GM21529 (cell line): Measurements from ENCODE around the gene ARTN.

Source experiments
- ATAC-seq: cut with Tn5 transposase; IDR thresholded peaks from one replicate; pipeline ENCODE4 v1.9.1; 2021; ENCODE audit not compliant: unreplicated experiment

ARTN gene

GRCh38 chr1:43983253-43983899 lies 49.8 kb downstream of the ARTN start:
- no peak for ATAC-seq

GRCh38 chr1:43984855-43985254 lies 51.3 kb downstream of the ARTN start:
- no peak for ATAC-seq

DNA sequence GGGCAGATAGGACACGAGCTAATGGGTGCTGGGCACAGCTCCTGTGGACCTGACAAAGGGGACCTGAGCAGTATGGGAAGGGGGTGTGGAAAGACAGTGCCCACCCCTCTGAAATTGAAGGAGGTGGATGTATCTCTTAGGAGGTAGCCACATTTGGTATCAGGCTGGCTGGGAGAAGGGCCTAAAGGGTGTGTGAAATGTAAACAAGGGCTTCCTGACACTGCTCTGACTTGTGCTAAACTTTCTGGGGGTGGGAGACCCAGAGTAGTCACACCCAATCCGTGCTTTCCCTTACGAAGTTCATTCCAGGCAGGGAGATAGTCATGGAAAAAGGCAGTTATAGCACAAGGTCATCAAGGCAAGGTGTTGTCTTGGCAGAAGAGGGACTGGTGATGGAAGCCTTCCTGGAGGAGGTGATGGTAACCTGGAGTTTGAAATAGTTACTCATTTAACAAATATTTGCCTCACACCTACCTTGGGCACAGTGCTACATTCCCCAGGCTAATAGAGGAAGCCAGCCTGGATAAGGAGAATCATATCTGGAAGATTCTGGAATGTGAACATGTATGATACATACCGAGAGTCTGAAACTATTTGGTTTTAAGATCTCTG lies 52.5 kb downstream of the ARTN start:
- no peak for ATAC-seq

- no peak for ATAC-seq
Measured at GRCh38 chr1:43986712-43987111, 53.1 kb downstream of the ARTN start.
